GM19035 (cell line): ENCODE data around the gene MRTO4.
A peak's percentile ranks its signal among the peaks of the same experiment; 100 is the strongest.
"Not testable (repeated sequence)": the region's sequence is repeated elsewhere in the genome, so short reads cannot be mapped to it uniquely, and the experiment has no call there.

Experiments
- ATAC-seq: cut with Tn5 transposase; IDR thresholded peaks from one replicate; pipeline ENCODE4 v1.9.1; 2021; ENCODE audit not compliant: unreplicated experiment

Gene MRTO4

DNA sequence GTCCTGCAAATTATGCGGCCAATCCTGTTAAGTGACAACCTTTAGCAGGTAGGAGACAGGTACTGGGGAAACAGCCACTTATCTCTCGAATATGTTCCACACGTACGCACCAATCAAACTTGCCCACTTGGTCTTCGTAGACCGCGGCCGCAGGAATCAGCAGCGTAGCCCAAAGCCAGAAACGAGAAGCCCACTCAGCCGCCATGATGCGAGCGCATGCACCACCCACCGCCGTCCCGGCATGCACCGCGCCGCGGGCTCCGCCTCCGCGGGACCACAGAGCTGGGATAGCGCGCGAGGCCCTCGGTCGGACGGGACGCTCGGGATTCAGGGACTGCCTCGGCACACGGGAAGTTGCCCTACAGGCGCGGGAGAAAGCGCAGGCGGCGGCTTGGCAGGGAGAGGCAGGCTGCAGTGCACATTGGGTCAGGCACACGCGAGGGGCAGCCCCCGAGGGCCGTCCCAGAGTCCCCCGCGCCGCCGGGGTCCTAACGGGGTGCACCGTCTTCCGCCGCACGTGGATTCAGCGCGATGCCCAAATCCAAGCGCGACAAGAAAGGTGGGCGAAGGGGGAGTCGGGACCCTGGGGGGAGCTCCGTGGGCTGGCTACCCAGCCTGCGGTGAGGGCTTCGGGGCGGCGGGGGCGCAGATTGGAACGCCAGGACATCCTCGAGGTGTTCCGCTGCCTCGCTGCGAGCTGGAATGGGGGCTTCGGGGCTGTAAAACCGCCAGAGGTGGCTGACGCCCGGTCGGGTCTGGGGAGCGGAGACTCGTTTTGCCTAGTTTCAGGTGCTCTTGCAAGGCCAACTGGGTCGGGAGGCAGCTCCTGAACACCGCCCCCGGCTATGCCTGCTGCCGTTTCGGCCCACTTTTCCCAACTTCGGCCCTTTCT lies at the start of gene MRTO4, which contains the start of gene EMC1:
Gene MRTO4, plus strand, starts transcription at position 501 of the 892 bp plus-strand sequence. Its CDS starts 31 bp downstream, at position 532.
Gene EMC1, minus strand, starts transcription at position 220 of the 892 bp plus-strand sequence. Its CDS starts 15 bp downstream, at position 205.
- ATAC-seq, result peak; percentile 84

DNA sequence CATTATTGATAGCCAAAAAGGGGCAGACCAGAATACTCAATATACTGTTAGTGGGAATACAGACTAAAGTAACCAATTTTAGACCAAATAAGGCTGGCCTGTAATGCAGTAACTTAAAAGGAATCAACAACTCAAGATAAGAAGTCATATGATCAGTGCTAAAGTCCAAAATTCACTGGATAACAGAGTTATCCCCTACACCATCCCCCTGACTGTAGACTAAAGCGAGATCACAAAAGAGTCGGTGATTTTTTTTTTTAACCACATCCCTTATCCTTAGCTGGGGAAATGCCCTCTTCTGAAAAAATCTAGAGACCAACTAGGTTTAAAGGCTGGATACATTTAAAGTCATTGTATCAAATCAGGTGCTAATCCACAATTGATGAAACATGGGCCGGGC lies 49.2 kb upstream of the MRTO4 start:
- no peak for ATAC-seq

DNA sequence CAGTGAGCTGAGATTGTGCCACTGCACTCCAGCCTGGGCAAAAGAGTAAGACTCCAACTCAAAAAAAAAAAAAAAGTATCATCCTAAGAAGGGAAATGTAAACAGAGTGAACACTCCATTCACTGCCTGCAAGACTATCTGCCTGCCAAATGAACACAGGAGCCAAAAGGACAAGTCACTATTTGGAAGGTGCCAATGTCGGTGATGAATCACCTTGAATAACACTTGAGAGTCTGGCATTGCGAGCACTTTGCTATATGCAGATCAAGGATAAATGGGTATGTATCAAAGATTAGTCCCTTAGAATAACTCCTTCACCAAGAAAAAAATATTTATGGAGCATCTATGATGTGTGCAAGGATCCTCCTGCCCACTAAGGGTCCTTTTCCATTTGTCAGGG lies 48.2 kb upstream of the MRTO4 start:
- no peak for ATAC-seq

DNA sequence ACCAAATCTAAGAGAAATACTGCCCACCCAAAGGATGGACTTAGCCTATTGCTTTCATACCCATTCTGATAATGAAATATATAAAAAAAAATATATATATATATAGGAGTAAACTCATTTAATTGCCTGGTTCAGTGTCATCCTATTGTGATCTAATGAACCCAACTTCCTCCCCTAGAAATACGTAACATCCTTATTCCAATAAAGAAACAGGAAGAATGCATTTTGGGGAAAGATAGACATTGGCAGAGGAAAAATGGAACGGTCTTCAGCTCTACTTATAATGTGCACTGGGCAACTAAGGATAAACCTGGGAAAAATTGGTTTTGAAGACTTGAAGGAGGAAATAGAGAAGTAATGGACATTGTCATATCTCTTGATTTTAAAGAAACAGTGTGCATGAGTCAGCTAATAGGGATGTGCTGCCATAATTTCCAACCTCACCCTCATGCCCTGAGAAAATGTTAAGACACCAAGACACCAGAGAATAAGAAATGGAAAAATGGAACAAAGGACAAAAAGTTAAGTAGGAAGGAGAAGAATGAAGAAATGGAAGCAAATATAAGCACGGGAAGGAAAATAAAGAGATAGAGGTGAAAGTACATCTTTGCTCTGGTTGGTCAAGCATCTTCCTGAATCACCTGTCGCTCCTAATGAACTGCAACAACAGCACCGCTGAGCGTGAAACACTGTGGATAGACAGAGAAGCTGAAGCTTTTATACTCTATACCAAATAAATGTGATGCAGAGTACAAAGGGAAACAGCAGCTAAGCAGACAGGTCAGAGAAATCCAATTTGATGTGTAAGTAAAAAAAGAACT lies 46.9 kb upstream of the MRTO4 start:
- ATAC-seq, result no peak

- ATAC-seq, result no peak
Measured at GRCh38 chr1:19205403-19205802, 46.2 kb upstream of the MRTO4 start.

- no peak for ATAC-seq
Measured at GRCh38 chr1:19205845-19206244, 45.8 kb upstream of the MRTO4 start.

- ATAC-seq, result no peak
Measured at GRCh38 chr1:19206947-19207346, 44.7 kb upstream of the MRTO4 start.

DNA sequence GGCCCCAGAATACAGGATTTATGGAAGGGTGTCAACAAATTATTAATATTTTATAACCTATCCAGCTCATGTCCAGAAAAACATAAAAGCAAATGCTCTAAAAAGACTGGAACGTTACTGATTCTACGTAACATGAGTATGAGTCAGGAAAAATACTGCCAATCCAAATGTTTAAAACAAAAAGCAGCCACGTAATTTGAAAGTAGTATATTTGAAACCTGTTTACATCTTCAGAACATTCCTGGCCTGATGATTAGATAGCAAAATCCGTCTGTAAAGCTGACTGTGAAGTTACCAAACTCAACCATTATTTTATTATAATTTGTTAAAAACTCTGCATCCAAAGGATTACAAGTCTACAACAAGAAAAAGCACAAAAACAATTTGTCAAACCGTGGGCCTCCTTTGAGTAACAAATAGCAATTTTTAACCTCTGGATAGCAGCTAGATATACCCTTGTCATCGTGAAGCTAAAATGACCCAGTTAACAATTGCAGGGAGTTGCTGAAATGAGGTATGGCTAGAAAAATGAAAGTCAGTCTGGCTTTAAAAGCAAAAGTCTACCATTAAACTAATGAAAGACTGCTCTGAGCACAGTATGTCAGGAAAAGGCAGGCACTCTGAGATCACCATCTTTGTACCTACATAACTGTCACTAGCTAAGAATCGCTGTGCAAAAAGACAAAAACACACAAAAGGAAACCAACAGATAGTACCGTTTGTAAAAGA lies 42.7 kb upstream of the MRTO4 start:
- no peak for ATAC-seq

GRCh38 chr1:19209439-19209989 lies 42.1 kb upstream of the MRTO4 start:
- ATAC-seq, result peak; percentile 46

- peak; percentile 89 for ATAC-seq
Measured at GRCh38 chr1:19209990-19210771, 41.4 kb upstream of the MRTO4 start, which contains the start of gene UBR4. TSS of gene UBR4 (minus strand) at chr1:19210266. CDS start at chr1:19210248, 18 bp downstream.

- ATAC-seq, result no peak
Measured at GRCh38 chr1:19210772-19211549, 40.6 kb upstream of the MRTO4 start.

GRCh38 chr1:19212167-19212566 lies 39.4 kb upstream of the MRTO4 start:
- ATAC-seq, result no peak

DNA sequence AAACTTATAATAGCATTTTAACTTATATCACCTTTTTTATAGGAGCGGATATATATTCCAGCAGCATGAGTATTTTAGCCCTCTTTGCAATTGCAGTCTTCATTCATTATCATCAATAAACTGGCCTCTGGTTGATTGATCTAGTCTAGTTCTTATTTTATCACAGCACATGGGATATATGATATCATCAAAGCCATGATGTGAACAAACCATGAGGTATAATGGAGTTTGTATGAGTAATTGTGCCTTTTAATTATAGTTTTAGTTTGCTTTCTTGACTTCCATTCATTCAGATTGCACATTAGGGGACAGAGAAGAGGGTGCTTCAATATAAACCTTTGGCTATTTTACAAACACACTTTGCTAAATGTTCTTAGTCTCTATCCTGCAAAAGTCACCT lies 38.0 kb upstream of the MRTO4 start:
- ATAC-seq, result no peak

GRCh38 chr1:19216585-19216984 lies 35.0 kb upstream of the MRTO4 start:
- ATAC-seq, result not testable (repeated sequence)

- no peak for ATAC-seq
Measured at GRCh38 chr1:19219451-19219850, 32.2 kb upstream of the MRTO4 start.

DNA sequence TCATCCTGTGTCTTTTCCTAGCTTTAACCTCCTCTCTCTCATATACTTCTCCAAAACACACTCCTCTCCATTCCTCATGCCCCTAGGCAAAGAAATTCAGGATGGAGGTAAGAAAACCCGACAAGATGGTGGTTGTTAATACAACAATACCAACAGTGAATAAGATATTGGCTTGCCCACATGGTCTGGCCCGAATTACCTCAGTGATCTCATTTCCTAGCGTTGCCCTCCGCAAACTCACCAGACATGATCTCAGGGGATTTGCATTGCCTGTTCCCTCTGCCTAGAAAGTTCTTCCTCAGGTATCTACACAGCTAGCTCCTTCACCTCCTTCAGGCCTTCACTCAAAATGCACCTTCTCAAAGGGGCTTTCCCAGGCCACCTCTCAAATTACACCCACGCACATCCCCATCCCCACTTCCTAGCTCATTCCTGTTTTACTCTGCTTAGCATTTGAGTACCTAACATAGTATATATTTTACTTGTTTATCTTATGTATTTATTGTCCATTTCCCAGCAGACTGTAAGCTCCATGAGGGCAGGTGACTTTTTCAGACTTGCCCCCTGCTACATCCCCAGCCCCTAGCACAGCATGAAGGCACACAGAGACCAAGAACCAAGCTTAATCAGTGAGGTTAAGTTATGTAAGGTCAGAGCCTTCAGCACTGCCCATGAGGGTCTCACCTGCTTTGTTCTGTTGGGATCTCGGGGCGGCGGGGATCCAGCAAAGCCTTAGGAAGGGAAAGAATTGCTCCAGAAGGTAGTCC lies 31.3 kb upstream of the MRTO4 start:
- no peak for ATAC-seq

DNA sequence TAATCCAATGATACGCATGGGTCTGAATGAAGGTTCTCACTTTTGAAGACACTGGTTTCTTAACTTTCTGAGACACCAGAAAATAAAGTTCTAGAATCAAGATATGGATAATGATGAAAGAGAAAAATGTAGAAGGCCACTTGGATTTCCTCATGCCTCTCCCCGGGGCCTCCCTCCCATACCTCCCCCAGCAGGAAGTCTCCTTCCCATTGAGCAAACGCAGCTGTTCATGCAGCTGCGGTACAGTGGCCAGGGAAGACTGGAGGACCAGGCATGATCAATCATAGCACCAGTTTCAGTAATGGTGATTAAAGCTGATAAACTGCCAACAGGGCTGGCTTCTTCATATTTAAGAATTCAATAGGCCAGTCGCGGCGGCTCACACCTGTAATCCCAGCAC lies 30.6 kb upstream of the MRTO4 start:
- no peak for ATAC-seq

GRCh38 chr1:19222573-19222972 lies 29.0 kb upstream of the MRTO4 start:
- no peak for ATAC-seq
